GM21423 (cell line): ENCODE data around the gene OGFOD3.
"Not testable (repeated sequence)": the region's sequence is repeated elsewhere in the genome, so short reads cannot be mapped to it uniquely, and the experiment has no call there.

Experiments used
- ATAC-seq: cut with Tn5 transposase; IDR thresholded peaks from one replicate; pipeline ENCODE4 v1.9.1; 2021; ENCODE audit warnings: mild to moderate bottlenecking, moderate library complexity; ENCODE audit not compliant: unreplicated experiment

The OGFOD3 gene

GRCh38 chr17:82356845-82357355, 61.5 kb downstream of the OGFOD3 start:
- no peak for ATAC-seq

- no peak for ATAC-seq
These were observed 62.5 kb downstream of the OGFOD3 start for GRCh38 chr17:82355770-82356427.

- no peak for ATAC-seq
These were observed 63.5 kb downstream of the OGFOD3 start for GRCh38 chr17:82354804-82355308.

- ATAC-seq = no peak
These were observed 64.9 kb downstream of the OGFOD3 start for GRCh38 chr17:82353484-82353883.

- ATAC-seq = peak; percentile 54
These were observed 66.5 kb downstream of the OGFOD3 start for GRCh38 chr17:82351713-82352488.

GRCh38 chr17:82351254-82351712, 67.1 kb downstream of the OGFOD3 start:
- ATAC-seq = peak; percentile 69

GRCh38 chr17:82350182-82351030, 68.0 kb downstream of the OGFOD3 start:
- no peak for ATAC-seq

- no peak for ATAC-seq
These were observed 69.1 kb downstream of the OGFOD3 start for GRCh38 chr17:82349287-82349701.

- ATAC-seq = no peak
These were observed 69.5 kb downstream of the OGFOD3 start for GRCh38 chr17:82348866-82349265.

GRCh38 chr17:82348434-82348833, 70.0 kb downstream of the OGFOD3 start:
- ATAC-seq = no peak

- ATAC-seq = not testable (repeated sequence)
These were observed 70.4 kb downstream of the OGFOD3 start for GRCh38 chr17:82347994-82348393.

GRCh38 chr17:82346342-82347300, 71.8 kb downstream of the OGFOD3 start:
- no peak for ATAC-seq

- ATAC-seq = no peak
These were observed 73.0 kb downstream of the OGFOD3 start for GRCh38 chr17:82345151-82345976.

- ATAC-seq = no peak
These were observed 74.0 kb downstream of the OGFOD3 start for GRCh38 chr17:82344175-82344907.

- no peak for ATAC-seq
These were observed 74.8 kb downstream of the OGFOD3 start for GRCh38 chr17:82343560-82343959.

- ATAC-seq = no peak
These were observed 75.9 kb downstream of the OGFOD3 start for GRCh38 chr17:82342361-82343079.
